PC-3 (cell line): ENCODE results near the gene CCDC13. TPM values are rescaled to one million over a fixed set of nuclear protein-coding genes. Genes with fewer than 3 reads are reported as not detected.

Experiments
- ATAC-seq: fragments of 200-7000 bp; cut with Tn5 transposase; 2 replicates; pipeline ENCODE4 v1.9.1; 2020; ENCODE audit warnings: mild to moderate bottlenecking, moderate library complexity
- BruUV-seq: library from RNA; stranded (reverse); fragments of 400-500 nt; replicated peaks from 2 replicates; lab custom pipeline; 2021; lab: Mats Ljungman, UMichigan
- CTCF ChIA-PET: fragments of 300-600 bp; sonication (Branson Sonifier 250); formaldehyde crosslinking; loops from one replicate; lab custom pipeline; 2022; ENCODE audit warnings: antibody characterized with exemption; lab: Charles Lee
- POLR2A ChIA-PET: fragments of 300-600 bp; sonication (Branson Sonifier 250); formaldehyde crosslinking; loops from one replicate; lab custom pipeline; 2022; ENCODE audit warnings: antibody characterized with exemption; ENCODE audit not compliant: unreplicated experiment; lab: Charles Lee
- DNase-seq: peaks from one replicate; pipeline ENCODE4 v3.0.0-alpha.2; 2015
- H2AFZ ChIP-seq: fragments of 300-600 bp; sonication (generic); 2 replicates; pipeline ENCODE4 v1.6.0; 2016; ENCODE audit warnings: antibody characterized with exemption, low read length
- H3F3A ChIP-seq: fragments of 300-600 bp; sonication (generic); one replicate; pipeline ENCODE4 v1.6.0; 2017; ENCODE audit warnings: antibody characterized with exemption, low read length, control low read depth, mild to moderate bottlenecking; ENCODE audit not compliant: unreplicated experiment
- H3K27ac ChIP-seq: fragments of 300-600 bp; sonication (generic); 2 replicates; pipeline ENCODE4 v1.5.1; 2016; ENCODE audit warnings: mild to moderate bottlenecking, low read length
- H3K27me3 ChIP-seq: fragments of 300-600 bp; sonication (generic); 2 replicates; pipeline ENCODE4 v1.6.1; 2016; ENCODE audit warnings: low read length, mixed read lengths
- H3K36me3 ChIP-seq: fragments of 300-600 bp; sonication (generic); 2 replicates; pipeline ENCODE4 v1.6.1; 2016; ENCODE audit warnings: low read depth, mixed run types, low read length, mixed read lengths
- H3K4me1 ChIP-seq: fragments of 300-600 bp; sonication (generic); 2 replicates; pipeline ENCODE4 v1.5.1; 2016; ENCODE audit warnings: low read length; ENCODE audit not compliant: insufficient read depth
- H3K4me2 ChIP-seq: fragments of 300-600 bp; sonication (generic); 2 replicates; pipeline ENCODE4 v1.6.0; 2016; ENCODE audit warnings: low read length
- H3K4me3 ChIP-seq: fragments of 300-600 bp; sonication (generic); 2 replicates; pipeline ENCODE4 v1.5.1; 2016; ENCODE audit warnings: mild to moderate bottlenecking, low read length, mixed read lengths
- H3K79me2 ChIP-seq: fragments of 300-600 bp; sonication (generic); 2 replicates; pipeline ENCODE4 v1.6.1; 2017; ENCODE audit warnings: low read length, mixed read lengths
- H3K9ac ChIP-seq: fragments of 300-600 bp; sonication (generic); 2 replicates; pipeline ENCODE4 v1.6.0; 2016; ENCODE audit warnings: mild to moderate bottlenecking, low read length
- H3K9me2 ChIP-seq: fragments of 300-600 bp; sonication (generic); replicated peaks from 2 replicates; pipeline ENCODE4 v1.6.1; 2016; ENCODE audit warnings: mixed run types, low read length, mixed read lengths
- H3K9me3 ChIP-seq: fragments of 300-600 bp; sonication (generic); 2 replicates; pipeline ENCODE4 v1.6.1; 2016; ENCODE audit warnings: low read length, mixed read lengths
- H4K20me1 ChIP-seq: fragments of 300-600 bp; sonication (generic); 2 replicates; pipeline ENCODE4 v1.6.1; 2016; ENCODE audit warnings: low read length, mixed read lengths
- CTCF ChIP-seq: fragments of 300-600 bp; sonication (generic); conservative IDR thresholded peaks from 2 replicates; pipeline ENCODE4 v1.5.1; 2017; ENCODE audit warnings: antibody characterized with exemption, low read depth, mild to moderate bottlenecking, low read length
- EZH2 ChIP-seq: fragments of 300-600 bp; sonication (generic); IDR thresholded peaks from one replicate; pipeline ENCODE4 v1.6.1; 2017; ENCODE audit warnings: antibody characterized with exemption, mild to moderate bottlenecking, low read length; ENCODE audit not compliant: unreplicated experiment
- EZH2phosphoT487 ChIP-seq: fragments of 300-600 bp; sonication (generic); IDR thresholded peaks from 2 replicates; pipeline ENCODE4 v1.6.1; 2018; ENCODE audit warnings: mild to moderate bottlenecking, antibody characterized with exemption, low read length, borderline replicate concordance
- intact Hi-C: fragments of 100-400 bp; cut with micrococcal nuclease; formaldehyde crosslinking; loops from 2 replicates; pipeline ENCODE4 v1.9.0; 2023
- total RNA-seq: library from RNA; depleted of rRNA; stranded (reverse); fragments of >200 nt; gene quantifications from 2 replicates; pipeline ENCODE4 v1.2.3, GENCODE V29; 2014

CCDC13 gene
- total RNA-seq, 1 experiment from 2014 or later, result 0.47 TPM

DNA sequence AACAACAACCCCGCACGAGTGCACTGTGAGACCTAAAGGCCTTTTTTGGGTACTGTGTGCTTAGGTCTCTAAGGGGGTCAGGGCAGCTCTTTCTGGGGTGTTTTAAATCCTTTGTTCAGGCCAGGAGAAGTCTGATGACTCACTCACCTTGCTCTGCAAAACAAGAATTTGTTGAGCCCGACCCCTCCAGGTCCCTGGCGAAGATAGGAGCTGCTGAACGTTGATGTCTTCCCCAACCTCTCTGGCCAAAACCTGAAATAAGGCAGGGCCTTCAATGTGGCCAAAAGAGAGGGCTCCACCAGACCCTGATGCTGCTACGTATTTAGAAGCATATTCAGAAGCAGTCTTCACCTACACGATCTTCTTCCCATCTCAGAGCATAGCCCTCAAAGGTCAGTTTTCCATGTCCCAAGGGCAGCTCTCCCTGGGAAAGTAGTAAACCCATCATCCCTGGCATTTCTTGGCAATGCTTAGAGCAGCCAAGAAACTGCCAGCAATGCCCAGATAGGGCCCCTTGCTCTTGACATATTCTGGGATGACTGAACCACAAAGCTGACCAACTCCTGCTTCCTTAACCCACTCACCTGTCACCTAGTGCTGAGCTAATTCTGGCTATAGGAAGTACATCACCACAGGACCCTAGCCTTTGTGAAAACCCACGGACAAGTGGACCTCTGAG lies 27.1 kb downstream of the CCDC13 start:
- POLR2A ChIA-PET, result interaction anchor here (0.5 kb wide), 1 partner anchor 94 kb away, joined by 4 read pairs; no protein-coding TSS in a partner anchor
- intact Hi-C loops, result loop anchor here (2.0 kb wide), 1 partner anchor 173 kb away; no protein-coding TSS in a partner anchor
- Histone ChIP-seq H3K4me3 (no peak overlapping the region), H3K4me2 (peak overlapping the region; percentile 9; the same call in 1 of the 2 replicates), H3K9ac (no peak overlapping the region), H3K36me3 (no peaks in the 10 kb centered on the region), H3K9me3 (no peaks in the 10 kb centered on the region), H2AFZ (no peak overlapping the region), H3K79me2 (no peaks in the 10 kb centered on the region), H4K20me1 (no peaks in the 10 kb centered on the region), H3K9me2 (no peaks in the 10 kb centered on the region), H3F3A (no peaks in the 10 kb centered on the region), H3K27me3 (no peaks in the 10 kb centered on the region), H3K4me1 (peaks cover 27% of the 10 kb centered on the region), H3K27ac (peak overlapping the region; percentile 39)
- DNase-seq (peak; percentile 12), ATAC-seq (no peak)
- TF ChIP-seq EZH2phosphoT487, result no peak
- no peak for TF ChIP-seq EZH2
- TF ChIP-seq CTCF, result no peak
- no TSS peak for BruUV-seq
- CTCF ChIA-PET, result interaction anchor here (0.8 to 1.9 kb wide), 4 partner anchors 33 to 93 kb away, joined by 4 to 7 read pairs (median 6); no protein-coding TSS in a partner anchor

- Histone ChIP-seq H3K4me1 (peaks cover 27% of the 10 kb centered on the region), H3K36me3 (no peaks in the 10 kb centered on the region), H3K79me2 (no peaks in the 10 kb centered on the region), H3K4me3 (no peak overlapping the region), H3K9me2 (no peaks in the 10 kb centered on the region), H3K9ac (no peak overlapping the region), H3K27me3 (no peaks in the 10 kb centered on the region), H3K4me2 (no peak overlapping the region), H2AFZ (no peak overlapping the region), H3F3A (no peaks in the 10 kb centered on the region), H3K27ac (peak overlapping the region; percentile 39), H4K20me1 (no peaks in the 10 kb centered on the region), H3K9me3 (no peaks in the 10 kb centered on the region)
- ChIA-PET POLR2A (no interaction called here), CTCF (interaction anchor here (0.6 to 1.9 kb wide), 5 partner anchors 34 to 496 kb away, joined by 4 to 7 read pairs (median 5); no protein-coding TSS in a partner anchor)
- no TSS peak for BruUV-seq
- TF ChIP-seq EZH2 (no peak), CTCF (no peak), EZH2phosphoT487 (no peak)
- no peak for ATAC-seq
- no peak for DNase-seq
- intact Hi-C loops, result loop anchor here (2.0 kb wide), 1 partner anchor 173 kb away; no protein-coding TSS in a partner anchor
These were observed 27.7 kb downstream of the CCDC13 start for GRCh38 chr3:42745291-42745745.
